Measurements from ENCODE around the gene CDC37.

CDC37 gene

DNA sequence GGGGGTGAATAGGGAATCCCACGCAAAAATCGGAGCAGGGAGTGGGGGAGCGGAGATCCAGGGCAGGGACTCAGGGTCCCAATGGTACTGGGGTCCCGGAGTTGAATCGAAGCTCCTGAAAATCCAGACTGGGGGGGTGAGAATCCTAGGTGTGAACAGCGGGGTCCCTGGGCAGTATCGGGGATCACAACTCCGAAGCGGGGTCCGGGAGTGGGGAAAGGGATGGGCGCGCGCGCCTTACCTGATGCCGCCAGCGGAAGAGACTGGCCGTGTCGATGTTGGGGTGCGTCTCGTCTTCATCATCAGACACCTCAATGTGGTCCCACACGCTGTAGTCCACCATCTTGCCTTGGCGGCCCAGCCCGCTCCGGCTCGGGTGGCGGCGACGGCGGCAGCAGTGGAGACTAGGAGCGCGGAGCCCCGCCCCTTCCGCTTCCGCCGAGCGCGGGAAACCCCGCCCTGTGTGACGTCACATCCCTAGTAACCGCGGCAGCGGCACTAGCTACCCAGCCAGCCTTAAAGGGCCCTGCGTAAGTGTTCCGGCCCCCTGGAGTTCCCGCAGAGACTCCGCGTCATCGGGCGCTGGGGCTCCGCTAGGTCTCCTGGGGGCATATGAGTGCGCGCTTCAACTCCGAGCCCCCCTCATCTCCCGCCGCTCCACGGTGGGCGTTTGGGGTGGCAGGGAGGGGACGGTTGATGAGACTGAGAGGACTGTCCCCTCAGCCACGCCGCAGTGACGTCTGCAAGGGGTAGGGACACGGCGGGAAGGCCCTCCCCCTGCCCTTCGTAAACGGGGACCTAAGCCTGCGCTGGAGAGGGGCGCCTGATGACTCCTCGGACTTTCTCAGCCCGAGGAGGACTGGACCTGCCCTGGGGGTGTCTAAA lies at the start of gene CDC37:
CDC37 (minus strand) TSS at position 406 of the 885 bp plus-strand sequence; CDS start at position 343, 63 bp downstream.
- H3K9me3 Mint-ChIP-seq: no peaks in the 10 kb centered on the region
- DNase-seq (ENCODE audit: low spot score in 2 of 2) (peak; percentile 96 to 99), ATAC-seq (peak; percentile 83)
- peaks cover 78% of the 10 kb centered on the region for H3K36me3 Mint-ChIP-seq
- peak within 1 kb of the TSS; percentile 96 for H3K4me3 Mint-ChIP-seq
- H3K4me1 Mint-ChIP-seq: peaks cover 66% of the 10 kb centered on the region
- peak within 1 kb of the TSS; percentile 94 for H3K27ac Mint-ChIP-seq

DNA sequence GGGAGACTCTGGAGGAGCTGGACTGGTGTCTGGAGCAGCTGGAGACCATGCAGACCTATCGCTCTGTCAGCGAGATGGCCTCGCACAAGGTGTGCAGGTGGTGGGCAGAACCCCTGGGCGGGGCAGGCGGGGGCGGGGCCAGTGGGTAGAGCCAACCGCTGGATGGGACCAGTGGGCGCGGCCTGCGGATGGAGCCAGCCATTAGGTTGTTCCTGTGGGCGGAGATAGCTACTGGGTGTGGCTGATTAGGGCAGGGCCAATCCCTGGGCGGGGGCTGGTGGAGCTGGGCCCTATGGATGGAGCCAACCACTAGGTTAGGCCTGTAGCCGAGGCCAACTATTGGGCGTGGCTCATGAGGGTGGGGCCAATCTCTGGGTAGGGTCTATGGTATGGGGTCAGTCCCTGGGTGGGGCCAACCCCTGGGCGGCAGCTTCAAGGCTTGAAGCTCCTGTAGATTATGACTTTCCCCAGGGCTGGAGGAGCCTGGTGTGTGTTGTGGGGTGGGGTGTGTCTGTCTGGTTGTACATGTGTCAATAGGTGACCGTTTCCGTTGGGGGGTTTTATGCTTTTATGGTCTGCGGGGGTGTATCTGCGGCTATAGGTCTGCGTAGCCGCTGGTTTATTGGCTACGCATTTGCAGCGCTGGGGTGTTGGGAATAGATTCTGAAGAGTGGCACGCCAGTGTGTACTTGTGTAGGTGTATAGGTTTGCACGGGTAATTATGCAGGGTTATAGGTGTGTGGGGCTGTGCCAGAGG lies 47.7 kb upstream of the CDC37 start:
- no peaks in the 10 kb centered on the region for H3K9me3 Mint-ChIP-seq
- peaks cover 87% of the 10 kb centered on the region for H3K36me3 Mint-ChIP-seq
- H3K4me1 Mint-ChIP-seq: peaks cover 28% of the 10 kb centered on the region
- peak overlapping the region; percentile 6 for H3K27ac Mint-ChIP-seq
- DNase-seq (ENCODE audit: low spot score in 2 of 2): no peak
- ATAC-seq: peak; percentile 48
- no peak overlapping the region for H3K4me3 Mint-ChIP-seq

DNA sequence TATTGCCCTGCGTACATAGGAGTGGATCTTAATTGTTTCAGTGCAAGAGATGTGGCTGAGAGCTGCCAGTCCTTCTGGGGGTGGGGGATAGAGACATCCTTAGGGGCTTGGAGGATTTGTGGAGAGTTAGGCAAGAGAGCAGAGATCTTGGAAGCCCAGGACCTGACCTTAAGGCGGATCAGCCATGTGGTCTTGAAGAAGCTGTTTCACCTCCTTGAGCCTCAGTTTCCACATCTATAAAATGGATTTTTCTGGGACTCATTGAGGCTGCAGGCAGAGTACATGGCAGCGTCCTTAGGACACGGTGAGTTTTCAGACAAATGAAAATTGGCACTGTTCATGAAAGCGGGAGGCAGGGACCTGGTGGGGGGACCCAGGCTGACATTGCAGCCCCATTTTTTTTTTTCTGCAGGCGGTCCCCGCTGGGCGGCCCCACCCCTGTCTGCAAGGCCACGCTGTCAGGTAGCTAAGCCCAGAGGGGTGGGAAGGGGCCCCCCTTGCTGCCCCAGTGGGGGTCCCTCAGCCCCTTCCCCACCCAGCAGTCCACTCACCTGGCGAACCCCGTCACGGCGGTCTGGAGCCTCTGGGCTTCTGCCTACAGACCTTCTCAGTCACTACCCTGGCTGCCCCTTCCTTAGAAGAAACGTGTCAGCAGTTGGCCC lies 47.0 kb upstream of the CDC37 start:
- Mint-ChIP-seq H3K36me3 (peaks cover 87% of the 10 kb centered on the region), H3K27ac (peak overlapping the region; percentile 9), H3K4me1 (peaks cover 28% of the 10 kb centered on the region), H3K9me3 (no peaks in the 10 kb centered on the region), H3K4me3 (no peak overlapping the region)
- DNase-seq (ENCODE audit: low spot score in 2 of 2) (no peak), ATAC-seq (no peak)

DNA sequence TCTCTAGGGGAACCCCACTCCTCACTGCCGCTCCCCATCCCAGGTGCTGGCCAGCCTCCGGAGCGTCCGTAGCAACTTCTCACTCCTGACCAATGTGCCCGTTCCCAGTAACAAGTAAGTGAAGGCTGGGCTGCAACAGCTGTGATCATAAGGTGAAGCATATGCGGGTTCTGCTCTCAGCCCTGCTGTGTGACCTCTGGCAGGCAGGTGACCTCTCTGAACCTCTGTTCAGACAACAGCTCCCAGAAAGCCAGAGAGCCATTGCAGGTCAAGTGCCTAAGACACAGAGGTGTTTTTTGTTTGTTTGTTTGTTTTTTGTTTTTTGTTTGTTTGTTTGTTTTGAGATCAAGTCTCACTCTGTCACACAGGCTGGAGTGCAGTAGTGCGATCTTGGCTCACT lies 45.7 kb upstream of the CDC37 start:
- Mint-ChIP-seq H3K9me3 (no peaks in the 10 kb centered on the region), H3K4me3 (no peak overlapping the region), H3K36me3 (peaks cover 90% of the 10 kb centered on the region), H3K4me1 (peaks cover 28% of the 10 kb centered on the region), H3K27ac (peak overlapping the region; percentile 63)
- no peak for DNase-seq (ENCODE audit: low spot score in 2 of 2)
- no peak for ATAC-seq

DNA sequence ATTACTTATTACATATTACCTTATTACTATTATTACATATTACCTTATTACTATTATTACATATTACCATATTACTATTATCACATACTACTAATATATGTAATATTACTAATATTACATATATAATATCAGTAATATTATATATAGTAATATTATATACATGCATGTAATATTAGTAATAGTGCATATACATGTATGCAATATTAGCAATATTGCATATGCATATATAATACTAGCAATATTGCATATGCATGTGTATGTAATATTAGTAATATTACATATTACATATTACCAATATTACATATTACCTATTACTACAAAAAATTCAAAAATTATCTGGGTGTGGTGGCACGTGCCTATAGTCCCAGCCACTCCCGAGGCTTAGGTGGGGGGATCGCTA lies 39.4 kb upstream of the CDC37 start:
- peaks cover 3% of the 10 kb centered on the region for H3K4me1 Mint-ChIP-seq
- H3K27ac Mint-ChIP-seq: no peak overlapping the region
- DNase-seq (ENCODE audit: low spot score in 2 of 2): no peak
- no peaks in the 10 kb centered on the region for H3K9me3 Mint-ChIP-seq
- no peak for ATAC-seq
- no peak overlapping the region for H3K4me3 Mint-ChIP-seq
- peaks cover 80% of the 10 kb centered on the region for H3K36me3 Mint-ChIP-seq

DNA sequence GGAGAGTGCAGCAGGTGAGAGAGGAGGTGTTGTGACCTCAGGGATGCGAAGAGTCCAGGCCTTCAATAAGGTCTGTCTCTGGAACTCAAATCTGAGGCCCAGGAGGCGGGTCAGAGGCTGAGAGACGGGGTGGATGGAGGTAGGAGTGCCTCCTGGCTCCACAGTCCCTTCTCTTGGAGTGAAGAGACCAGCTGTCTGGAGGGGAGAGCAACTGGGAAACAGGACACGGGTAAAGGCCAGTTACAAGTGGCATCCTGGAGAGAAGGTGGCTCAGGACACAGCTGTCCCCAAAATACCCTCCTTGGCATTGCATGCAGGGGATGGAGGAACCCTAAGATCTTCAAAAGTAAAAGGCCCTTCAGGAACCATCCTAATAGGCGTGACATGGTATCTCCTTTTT lies 36.2 kb upstream of the CDC37 start:
- H3K27ac Mint-ChIP-seq: peak overlapping the region; percentile 23

DNA sequence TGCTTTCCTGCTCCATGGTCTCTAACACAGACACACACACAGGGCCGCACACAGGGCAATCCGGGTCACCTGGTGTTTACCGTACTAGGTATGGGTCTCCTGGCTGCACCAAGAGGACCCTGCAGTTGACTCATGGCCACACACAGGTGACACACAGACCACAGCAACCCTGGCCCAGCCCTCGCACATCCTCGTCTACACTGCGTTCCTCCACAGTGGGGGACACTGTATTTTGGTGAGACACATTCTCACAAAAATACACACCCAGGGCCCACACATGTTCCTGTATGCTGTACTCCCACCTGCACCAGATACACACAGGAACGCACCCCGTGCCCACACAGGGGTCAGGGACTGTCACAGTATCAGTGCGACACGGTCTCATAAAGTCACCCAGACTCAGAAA lies 29.8 kb upstream of the CDC37 start:
- H3K36me3 Mint-ChIP-seq: peaks cover 66% of the 10 kb centered on the region
- peak overlapping the region; percentile 88 for H3K27ac Mint-ChIP-seq
- no peaks in the 10 kb centered on the region for H3K9me3 Mint-ChIP-seq
- peaks cover 66% of the 10 kb centered on the region for H3K4me1 Mint-ChIP-seq
- peak overlapping the region; percentile 81 for H3K4me3 Mint-ChIP-seq
- no peak for DNase-seq (ENCODE audit: low spot score in 2 of 2)
- ATAC-seq: peak; percentile 62

More for the DNA sequence above, 36.2 kb upstream of the CDC37 start:
- DNase-seq (ENCODE audit: low spot score in 2 of 2): no peak
- Mint-ChIP-seq H3K4me1 (peaks cover 12% of the 10 kb centered on the region), H3K4me3 (no peak overlapping the region), H3K36me3 (peaks cover 67% of the 10 kb centered on the region), H3K9me3 (no peaks in the 10 kb centered on the region)
- no peak for ATAC-seq

DNA sequence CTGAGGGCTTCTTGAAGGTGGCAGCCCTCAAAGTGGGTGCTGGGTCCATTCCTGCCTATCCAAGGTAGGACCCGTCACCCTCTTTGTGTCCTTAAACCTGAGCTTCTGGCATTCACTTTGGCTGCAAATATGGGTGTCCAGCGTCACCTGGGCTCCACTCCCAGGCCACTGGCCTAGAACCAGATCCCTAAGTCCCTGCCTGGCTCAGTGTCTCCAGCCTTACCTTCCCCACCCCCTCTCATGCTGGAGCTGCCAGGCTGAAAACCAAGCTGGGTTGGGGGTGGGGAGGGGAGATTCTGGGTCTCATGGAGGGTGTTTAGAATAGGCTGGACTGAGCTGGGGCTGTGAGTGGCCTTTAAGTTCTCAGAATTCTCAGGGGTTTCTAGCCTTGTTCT lies 29.4 kb upstream of the CDC37 start:
- H3K9me3 Mint-ChIP-seq: no peaks in the 10 kb centered on the region
- peaks cover 65% of the 10 kb centered on the region for H3K36me3 Mint-ChIP-seq
- peak overlapping the region; percentile 81 for H3K4me3 Mint-ChIP-seq
- ATAC-seq (no peak), DNase-seq (ENCODE audit: low spot score in 2 of 2) (no peak)
- peaks cover 70% of the 10 kb centered on the region for H3K4me1 Mint-ChIP-seq
- peak overlapping the region; percentile 88 for H3K27ac Mint-ChIP-seq

DNA sequence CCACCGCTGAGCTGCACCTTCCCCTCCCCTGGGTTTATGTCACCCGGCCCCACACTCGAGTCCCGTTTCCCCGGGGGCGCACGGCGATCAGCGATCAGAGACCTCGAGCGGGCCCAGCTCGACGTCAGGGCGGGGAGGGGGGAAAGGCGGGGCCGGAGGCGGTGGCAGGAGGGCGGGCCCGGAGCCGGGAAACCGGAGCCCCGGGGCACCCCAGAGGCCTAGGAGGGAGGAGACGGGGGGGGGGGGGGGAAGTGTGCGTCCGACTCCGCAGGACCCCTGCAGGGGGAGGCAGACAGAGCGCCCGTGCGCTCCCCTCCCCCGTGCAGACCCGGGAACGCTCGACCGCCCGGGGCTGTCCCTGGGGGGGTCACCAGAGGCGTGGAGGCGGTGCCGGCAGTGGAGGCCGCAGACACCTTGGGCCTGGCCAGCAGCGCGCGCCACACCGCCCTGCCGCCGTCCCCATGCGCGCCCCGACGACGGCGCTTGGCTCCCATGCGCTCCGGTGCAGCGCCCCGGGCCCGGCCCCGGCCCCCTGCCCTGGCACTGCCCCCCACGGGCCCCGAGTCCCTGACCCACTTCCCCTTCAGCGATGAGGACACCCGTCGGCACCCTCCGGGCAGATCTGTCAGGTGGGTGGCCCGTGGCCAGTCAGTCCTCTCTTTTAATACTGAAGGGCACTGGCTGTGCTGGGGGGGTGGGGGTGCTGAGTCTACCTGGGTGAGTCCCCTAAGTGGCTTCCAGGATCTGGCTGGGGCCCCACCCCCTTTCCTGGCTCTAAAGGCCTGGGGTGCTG lies 28.8 kb upstream of the CDC37 start:
- Mint-ChIP-seq H3K4me1 (peaks cover 76% of the 10 kb centered on the region), H3K4me3 (peak overlapping the region; percentile 81), H3K36me3 (peaks cover 59% of the 10 kb centered on the region), H3K9me3 (no peaks in the 10 kb centered on the region), H3K27ac (peak overlapping the region; percentile 95)
- DNase-seq (ENCODE audit: low spot score in 2 of 2): peak in 1 of 2 donors; percentile 78
- ATAC-seq: peak; percentile 57

DNA sequence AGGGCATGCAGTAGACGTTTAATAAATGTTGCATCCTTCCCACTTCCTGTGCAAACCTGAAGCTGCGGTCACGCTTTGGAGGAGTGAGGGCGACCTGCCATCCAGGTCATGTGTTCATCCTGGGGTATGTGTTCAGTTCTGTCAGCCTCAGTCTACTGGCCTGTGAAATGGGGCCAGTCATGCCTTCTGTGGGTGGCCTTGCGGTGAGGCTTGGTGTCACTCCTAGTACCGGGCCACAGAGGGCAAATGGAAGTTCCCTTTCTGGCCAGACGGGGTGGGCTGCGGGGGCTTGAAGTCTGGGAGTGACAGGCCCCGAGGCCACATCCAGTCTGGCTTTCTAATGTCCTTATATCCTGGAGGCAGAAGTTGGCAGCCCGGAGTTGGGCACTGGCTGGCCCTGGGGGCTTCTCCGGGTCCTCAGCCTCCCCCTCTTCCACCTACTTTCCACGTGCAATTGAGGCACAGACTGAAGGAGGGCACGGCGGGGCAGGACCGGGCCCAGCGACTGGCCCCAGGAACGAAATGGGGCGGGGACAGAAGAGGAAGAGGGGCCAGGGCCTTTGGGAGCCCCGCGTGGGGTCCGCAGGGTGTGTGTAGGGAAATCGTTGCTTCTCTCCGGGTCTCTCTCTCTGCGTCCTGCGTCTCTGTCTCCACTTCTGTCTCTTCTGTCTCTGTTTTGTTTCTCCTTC lies 28.1 kb upstream of the CDC37 start:
- peaks cover 55% of the 10 kb centered on the region for H3K36me3 Mint-ChIP-seq
- H3K4me3 Mint-ChIP-seq: peak overlapping the region; percentile 81
- peak; percentile 27 for ATAC-seq
- peak overlapping the region; percentile 95 for H3K27ac Mint-ChIP-seq
- peak in 1 of 2 donors; percentile 80 for DNase-seq (ENCODE audit: low spot score in 2 of 2)
- H3K4me1 Mint-ChIP-seq: peaks cover 83% of the 10 kb centered on the region
- no peaks in the 10 kb centered on the region for H3K9me3 Mint-ChIP-seq

DNA sequence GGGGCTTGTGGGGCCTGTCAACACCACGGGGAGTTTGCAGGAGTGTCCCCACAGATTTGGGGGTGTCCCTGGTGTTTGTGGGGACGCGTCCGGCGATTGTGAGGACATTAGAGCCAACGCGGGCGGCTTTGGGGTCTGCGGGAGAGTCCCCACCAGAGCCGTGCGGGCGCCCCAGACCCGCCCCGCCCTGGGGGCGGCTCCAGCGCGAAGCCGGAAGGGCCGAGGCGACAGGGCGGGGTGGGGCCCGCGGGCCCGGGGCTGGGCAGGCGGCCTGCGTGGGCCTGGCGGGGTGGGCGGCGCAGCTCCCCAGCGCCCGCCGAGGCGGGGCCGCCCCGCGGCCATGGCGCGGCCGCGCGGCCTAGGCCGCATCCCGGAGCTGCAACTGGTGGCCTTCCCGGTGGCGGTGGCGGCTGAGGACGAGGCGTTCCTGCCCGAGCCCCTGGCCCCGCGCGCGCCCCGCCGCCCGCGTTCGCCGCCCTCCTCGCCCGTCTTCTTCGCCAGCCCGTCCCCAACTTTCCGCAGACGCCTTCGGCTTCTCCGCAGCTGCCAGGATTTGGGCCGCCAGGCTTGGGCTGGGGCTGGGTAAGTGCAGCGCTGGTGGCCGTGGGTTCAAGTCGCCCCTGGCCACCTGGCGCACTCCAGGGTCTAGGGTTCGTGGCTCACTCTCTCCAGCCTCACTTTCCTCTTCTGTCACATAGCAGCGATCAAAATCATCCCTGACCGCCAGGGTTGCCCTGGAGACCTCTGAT lies 27.3 kb upstream of the CDC37 start:
- peaks cover 85% of the 10 kb centered on the region for H3K4me1 Mint-ChIP-seq
- H3K9me3 Mint-ChIP-seq: no peaks in the 10 kb centered on the region
- H3K4me3 Mint-ChIP-seq: peak overlapping the region; percentile 81

DNA sequence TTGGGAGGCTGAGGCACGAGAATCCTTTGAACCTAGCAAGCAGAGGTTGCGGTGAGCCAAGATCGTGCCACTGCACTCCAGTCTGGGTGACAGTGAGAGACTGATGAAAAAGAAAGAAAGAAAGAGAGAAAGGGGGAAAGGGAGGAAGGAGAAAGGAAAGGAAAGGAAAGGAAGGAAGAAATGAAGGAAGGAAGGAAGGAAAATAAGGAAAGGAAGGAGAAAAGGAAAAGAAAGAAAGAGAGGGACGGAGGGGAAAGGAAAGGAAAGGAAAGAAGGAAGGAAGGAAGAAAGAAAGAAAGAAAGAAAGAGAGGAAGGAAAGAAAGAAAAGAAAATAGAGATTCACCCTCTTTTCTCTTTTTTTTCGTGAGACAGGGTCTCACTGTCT lies 25.6 kb upstream of the CDC37 start:
- Mint-ChIP-seq H3K27ac (peak overlapping the region; percentile 87), H3K9me3 (no peaks in the 10 kb centered on the region), H3K36me3 (peaks cover 57% of the 10 kb centered on the region), H3K4me3 (peak overlapping the region; percentile 81), H3K4me1 (peaks cover 91% of the 10 kb centered on the region)
- DNase-seq (ENCODE audit: low spot score in 2 of 2) (no peak), ATAC-seq (no peak)

More for the DNA sequence above, 27.3 kb upstream of the CDC37 start:
- DNase-seq (ENCODE audit: low spot score in 2 of 2): peak in 1 of 2 donors; percentile 65
- H3K36me3 Mint-ChIP-seq: peaks cover 55% of the 10 kb centered on the region
- peak overlapping the region; percentile 95 for H3K27ac Mint-ChIP-seq
- no peak for ATAC-seq

DNA sequence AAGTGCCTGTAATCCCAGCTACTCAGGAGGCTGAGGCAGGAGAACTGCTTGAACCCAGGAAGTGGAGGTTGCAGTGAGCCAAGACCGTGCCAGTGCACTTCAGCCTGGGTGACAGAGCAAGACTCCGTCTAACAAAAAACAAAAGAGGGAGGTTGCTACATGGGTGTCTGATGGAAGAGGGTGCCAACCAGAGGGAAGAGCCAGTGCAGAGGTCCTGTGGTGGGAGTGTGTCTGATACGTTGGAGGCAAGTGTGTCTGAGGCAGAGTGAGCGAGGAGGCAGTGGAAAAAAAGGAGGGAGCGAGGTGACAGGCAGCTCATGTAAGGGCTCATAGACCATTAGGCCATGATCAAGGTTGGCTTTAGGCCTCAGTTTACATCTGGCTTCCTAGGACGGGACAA lies 23.8 kb upstream of the CDC37 start:
- Mint-ChIP-seq H3K27ac (peak overlapping the region; percentile 87), H3K9me3 (no peaks in the 10 kb centered on the region), H3K4me1 (peaks cover 94% of the 10 kb centered on the region), H3K4me3 (peak overlapping the region; percentile 81), H3K36me3 (peaks cover 55% of the 10 kb centered on the region)
- ATAC-seq (no peak), DNase-seq (ENCODE audit: low spot score in 2 of 2) (no peak)

Data from stimulated activated effector memory CD8-positive, alpha-beta T cell treated with anti-CD3 and anti-CD28 coated beads, Interleukin-12 subunit alpha, Interleukin-12 subunit beta, amount 100 ng/mL, for 72 hours (primary cell).